Measurements from ENCODE around the gene ACD.

DNA sequence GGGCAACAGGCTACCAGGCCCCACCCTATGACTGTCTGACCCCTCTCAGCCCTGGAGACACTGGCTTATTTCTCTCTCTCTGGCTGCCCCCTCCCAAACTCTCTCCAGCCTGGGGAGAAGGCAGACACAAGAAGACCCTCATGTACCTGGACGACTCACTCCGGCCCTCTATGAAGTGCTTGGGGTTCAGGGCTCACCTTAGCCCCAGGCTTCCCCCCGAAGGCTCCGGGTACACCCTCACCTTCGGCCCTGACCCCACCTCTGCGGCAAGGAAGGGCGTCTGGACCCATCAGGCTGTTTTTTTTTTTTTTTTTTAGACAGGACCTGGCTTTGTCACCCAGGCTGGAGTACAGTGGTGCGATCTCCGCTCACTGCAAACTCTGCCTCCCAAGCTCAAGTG lies 16.0 kb downstream of the ACD start:
- TF ChIP-seq, protein P1, sequence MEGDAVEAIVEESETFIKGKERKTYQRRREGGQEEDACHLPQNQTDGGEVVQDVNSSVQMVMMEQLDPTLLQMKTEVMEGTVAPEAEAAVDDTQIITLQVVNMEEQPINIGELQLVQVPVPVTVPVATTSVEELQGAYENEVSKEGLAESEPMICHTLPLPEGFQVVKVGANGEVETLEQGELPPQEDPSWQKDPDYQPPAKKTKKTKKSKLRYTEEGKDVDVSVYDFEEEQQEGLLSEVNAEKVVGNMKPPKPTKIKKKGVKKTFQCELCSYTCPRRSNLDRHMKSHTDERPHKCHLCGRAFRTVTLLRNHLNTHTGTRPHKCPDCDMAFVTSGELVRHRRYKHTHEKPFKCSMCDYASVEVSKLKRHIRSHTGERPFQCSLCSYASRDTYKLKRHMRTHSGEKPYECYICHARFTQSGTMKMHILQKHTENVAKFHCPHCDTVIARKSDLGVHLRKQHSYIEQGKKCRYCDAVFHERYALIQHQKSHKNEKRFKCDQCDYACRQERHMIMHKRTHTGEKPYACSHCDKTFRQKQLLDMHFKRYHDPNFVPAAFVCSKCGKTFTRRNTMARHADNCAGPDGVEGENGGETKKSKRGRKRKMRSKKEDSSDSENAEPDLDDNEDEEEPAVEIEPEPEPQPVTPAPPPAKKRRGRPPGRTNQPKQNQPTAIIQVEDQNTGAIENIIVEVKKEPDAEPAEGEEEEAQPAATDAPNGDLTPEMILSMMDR (conservative IDR thresholded peaks at IDR 0.05; ENCODE audit: low read depth, low read length): no peak
- no peak for TF ChIP-seq RAD21 (IDR thresholded peaks at IDR 0.05; ENCODE audit: low read length)
- no peak for TF ChIP-seq FOS (IDR thresholded peaks at IDR 0.05; ENCODE audit: low read depth, low read length)
- TF ChIP-seq POLR2A (IDR thresholded peaks at IDR 0.05; ENCODE audit: low read depth, low read length): no peak
- TF ChIP-seq, protein P2, sequence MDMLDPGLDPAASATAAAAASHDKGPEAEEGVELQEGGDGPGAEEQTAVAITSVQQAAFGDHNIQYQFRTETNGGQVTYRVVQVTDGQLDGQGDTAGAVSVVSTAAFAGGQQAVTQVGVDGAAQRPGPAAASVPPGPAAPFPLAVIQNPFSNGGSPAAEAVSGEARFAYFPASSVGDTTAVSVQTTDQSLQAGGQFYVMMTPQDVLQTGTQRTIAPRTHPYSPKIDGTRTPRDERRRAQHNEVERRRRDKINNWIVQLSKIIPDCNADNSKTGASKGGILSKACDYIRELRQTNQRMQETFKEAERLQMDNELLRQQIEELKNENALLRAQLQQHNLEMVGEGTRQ (IDR thresholded peaks at IDR 0.05; ENCODE audit: low read depth, low read length): no peak
- TF ChIP-seq MAFK (IDR thresholded peaks at IDR 0.05; ENCODE audit: low read depth, low read length): no peak
- no peak for TF ChIP-seq SMC3 (IDR thresholded peaks at IDR 0.05; ENCODE audit: low read depth, low read length)
- TF ChIP-seq CHD1 (IDR thresholded peaks at IDR 0.05; ENCODE audit: low read depth, low read length): no peak
- no peak for TF ChIP-seq MXI1 (IDR thresholded peaks at IDR 0.05; ENCODE audit: borderline replicate concordance, low read depth, low read length)
- no peak for TF ChIP-seq MAZ (IDR thresholded peaks at IDR 0.05; ENCODE audit: borderline replicate concordance, low read depth, low read length)
- no peak for TF ChIP-seq BHLHE40 (IDR thresholded peaks at IDR 0.05; ENCODE audit: low read depth, low read length)
- no peak for TF ChIP-seq CEBPB (IDR thresholded peaks at IDR 0.05; ENCODE audit: low read depth, low read length)
- TF ChIP-seq NFE2L2 (IDR thresholded peaks at IDR 0.05; ENCODE audit: low read depth, low read length): no peak
- TF ChIP-seq, protein P3, sequence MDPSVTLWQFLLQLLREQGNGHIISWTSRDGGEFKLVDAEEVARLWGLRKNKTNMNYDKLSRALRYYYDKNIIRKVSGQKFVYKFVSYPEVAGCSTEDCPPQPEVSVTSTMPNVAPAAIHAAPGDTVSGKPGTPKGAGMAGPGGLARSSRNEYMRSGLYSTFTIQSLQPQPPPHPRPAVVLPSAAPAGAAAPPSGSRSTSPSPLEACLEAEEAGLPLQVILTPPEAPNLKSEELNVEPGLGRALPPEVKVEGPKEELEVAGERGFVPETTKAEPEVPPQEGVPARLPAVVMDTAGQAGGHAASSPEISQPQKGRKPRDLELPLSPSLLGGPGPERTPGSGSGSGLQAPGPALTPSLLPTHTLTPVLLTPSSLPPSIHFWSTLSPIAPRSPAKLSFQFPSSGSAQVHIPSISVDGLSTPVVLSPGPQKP (IDR thresholded peaks at IDR 0.05; ENCODE audit: borderline replicate concordance, low read depth, low read length): no peak

Measured in IMR-90 (cell line).